ENCODE data around the gene BCAN.

The BCAN gene

GRCh38 chr1:156662005-156662799 lies 20.3 kb downstream of the BCAN start:
- no peak for DNase-seq

GRCh38 chr1:156662800-156663055 lies 20.8 kb downstream of the BCAN start:
- no peak for DNase-seq

- no peak for DNase-seq
These were observed 21.3 kb downstream of the BCAN start for GRCh38 chr1:156663178-156663577.

GRCh38 chr1:156664046-156664766 lies 22.3 kb downstream of the BCAN start:
- DNase-seq, result no peak

- no peak for DNase-seq
These were observed 23.0 kb downstream of the BCAN start for GRCh38 chr1:156664767-156665411.

GRCh38 chr1:156665539-156665938 lies 23.6 kb downstream of the BCAN start:
- no peak for DNase-seq

- no peak for DNase-seq
These were observed 25.1 kb downstream of the BCAN start for GRCh38 chr1:156666862-156667609.

- no peak for DNase-seq
These were observed 25.7 kb downstream of the BCAN start for GRCh38 chr1:156667610-156667967.

- no peak for DNase-seq
These were observed 26.2 kb downstream of the BCAN start for GRCh38 chr1:156667968-156668709.

GRCh38 chr1:156668801-156669637 lies 27.1 kb downstream of the BCAN start:
- no peak for DNase-seq

GRCh38 chr1:156669794-156670193 lies 27.9 kb downstream of the BCAN start:
- DNase-seq, result no peak

GRCh38 chr1:156670359-156670758 lies 28.4 kb downstream of the BCAN start:
- DNase-seq, result no peak

GRCh38 chr1:156670791-156671190 lies 28.9 kb downstream of the BCAN start:
- no peak for DNase-seq

GRCh38 chr1:156671804-156672203 lies 29.9 kb downstream of the BCAN start:
- no peak for DNase-seq

- no peak for DNase-seq
These were observed 31.6 kb downstream of the BCAN start for GRCh38 chr1:156673387-156674121.

- no peak for DNase-seq
These were observed 33.5 kb downstream of the BCAN start for GRCh38 chr1:156675210-156676113.

- DNase-seq, result no peak
These were observed 34.4 kb downstream of the BCAN start for GRCh38 chr1:156676114-156676819.

GRCh38 chr1:156676820-156677615 lies 35.1 kb downstream of the BCAN start, which contains the start of gene NES:
TSS of gene NES (minus strand) at chr1:156677407. CDS start at chr1:156677264, 143 bp downstream.
- no peak for DNase-seq

All from NCI-H1930 (cell line).